Endothelial cell of umbilical vein (primary cell): ENCODE measurements around the gene LRRC30. TPM values are rescaled to one million over a fixed set of nuclear protein-coding genes. Genes with fewer than 3 reads are reported as not detected.

Experiments
- BruUV-seq: library from RNA; stranded (reverse); fragments of 400-500 nt; replicated peaks from 2 replicates; lab custom pipeline; 2021; lab: Mats Ljungman, UMichigan
- CTCF ChIA-PET: fragments of 300-600, 350-600 bp; sonication (Branson Sonifier 250); formaldehyde crosslinking; loops from one replicate; lab custom pipeline; 2021; ENCODE audit warnings: antibody characterized with exemption, inconsistent platforms; lab: Charles Lee
- POLR2A ChIA-PET: fragments of 300-600, 350-600 bp; sonication (Branson Sonifier 250); formaldehyde crosslinking; loops from one replicate; lab custom pipeline; 2021; ENCODE audit warnings: antibody characterized with exemption, inconsistent platforms; lab: Charles Lee
- DNase-seq: peaks from one replicate; pipeline ENCODE4 v3.0.0-alpha.2; 2011; ENCODE audit warnings: low read depth, low spot score
- FAIRE-seq: peaks from 2 replicates; lab custom pipeline; 2011; peaks lifted over from hg19 to GRCh38; lab: Jason Lieb, UNC
- H2AFZ ChIP-seq: 2 replicates; pipeline ENCODE4 v1.6.0; 2012; ENCODE audit warnings: low read depth, low read length, control low read depth, inconsistent platforms
- H3K27ac ChIP-seq: 2 replicates; pipeline ENCODE4 v1.5.1; 2011; ENCODE audit warnings: low read depth, mild to moderate bottlenecking, control low read depth, low read length, moderate library complexity; ENCODE audit not compliant: insufficient read depth
- H3K27me3 ChIP-seq, 2 experiments: 2 replicates each; pipeline versions ENCODE4 v1.6.0 to v1.6.1; 2011; ENCODE audit warnings: low read length in 2 of 2, mixed read lengths in 1 of 2; ENCODE audit not compliant: control insufficient read depth in 2 of 2, insufficient read depth in 2 of 2
- H3K36me3 ChIP-seq, 2 experiments: 2 replicates in 1 of 2; 3 replicates in 1 of 2; pipeline ENCODE4 v1.5.1; 2011; ENCODE audit warnings: low read length in 2 of 2, mild to moderate bottlenecking in 1 of 2, moderate library complexity in 1 of 2; ENCODE audit not compliant: control insufficient read depth in 2 of 2, insufficient read depth in 2 of 2; ENCODE audit errors: extremely low read depth in 1 of 2
- H3K4me1 ChIP-seq: 3 replicates; pipeline ENCODE4 v1.5.1; 2011; ENCODE audit warnings: mild to moderate bottlenecking, low read length; ENCODE audit not compliant: control insufficient read depth, insufficient read depth; ENCODE audit errors: extremely low read depth
- H3K4me2 ChIP-seq: 2 replicates; pipeline ENCODE4 v1.6.1; 2011; ENCODE audit warnings: low read length, control low read depth, mixed read lengths; ENCODE audit not compliant: insufficient read depth
- H3K4me3 ChIP-seq, 3 experiments: fragments of 200-600 bp in 1 of 3; sonication (generic), shearing (Covaris generic) in 1 of 3; replicated peaks in 1 of 3; 2 replicates each; pipeline ENCODE4 v1.5.1; 2011 to 2016; ENCODE audit warnings: control low read depth in 3 of 3, low read length in 3 of 3, mild to moderate bottlenecking in 2 of 3, inconsistent platforms in 1 of 3, low read depth in 1 of 3, moderate library complexity in 1 of 3; ENCODE audit not compliant: insufficient read depth in 1 of 3
- H3K79me2 ChIP-seq: 2 replicates; pipeline ENCODE4 v1.6.0; 2012; ENCODE audit warnings: low read length, inconsistent platforms; ENCODE audit not compliant: control insufficient read depth, insufficient read depth
- H3K9ac ChIP-seq: replicated peaks from 2 replicates; pipeline ENCODE3; 2011; ENCODE audit warnings: low read length, control low read depth; ENCODE audit not compliant: insufficient read depth; ENCODE audit errors: extremely low read depth
- H3K9me1 ChIP-seq: replicated peaks from 3 replicates; pipeline ENCODE4 v1.6.0; 2011; ENCODE audit warnings: mild to moderate bottlenecking, low read length; ENCODE audit not compliant: control insufficient read depth, insufficient read depth; ENCODE audit errors: extremely low read depth
- H3K9me3 ChIP-seq: replicated peaks from 2 replicates; pipeline ENCODE4 v1.5.1; 2012; ENCODE audit warnings: low read length, inconsistent platforms; ENCODE audit not compliant: control insufficient read depth, insufficient read depth
- H4K20me1 ChIP-seq: replicated peaks from 2 replicates; pipeline ENCODE3; 2011; ENCODE audit warnings: mild to moderate bottlenecking, low read length; ENCODE audit not compliant: control insufficient read depth, insufficient read depth; ENCODE audit errors: extremely low read depth
- GATA2 ChIP-seq: IDR thresholded peaks from 2 replicates; pipeline ENCODE4 v1.7.0; 2011; ENCODE audit warnings: low read depth, mild to moderate bottlenecking, moderate library complexity, mixed read lengths, low read length; ENCODE audit not compliant: insufficient read length, insufficient read depth
- JUN ChIP-seq: IDR thresholded peaks from 2 replicates; pipeline ENCODE4 v1.6.1; 2011; ENCODE audit warnings: borderline replicate concordance, low read depth; ENCODE audit not compliant: insufficient read length, insufficient read depth
- MYC ChIP-seq: IDR thresholded peaks from one replicate; pipeline ENCODE4 v1.6.1; 2011; ENCODE audit warnings: mild to moderate bottlenecking, low read depth, low read length
- POLR2A ChIP-seq: IDR thresholded peaks from 2 replicates; pipeline ENCODE4 v1.6.1; 2012; ENCODE audit warnings: low read depth, mild to moderate bottlenecking, control low read depth, low read length
- dilution Hi-C: fragments of 300-500 bp; cut with MboI; formaldehyde crosslinking; loops from one replicate; pipeline ENCODE4 v1.15.0; 2019; ENCODE audit warnings: low sequenced_read_pairs; ENCODE audit not compliant: extremely low pct_ligation_motif_present
- intact Hi-C: fragments of 100-400 bp; cut with micrococcal nuclease; formaldehyde crosslinking; loops from one replicate; pipeline ENCODE4 v1.10.0; 2022
- polyA plus RNA-seq, 4 experiments: library from polyadenylated mRNA; depleted of rRNA in 3 of 4; stranded (reverse) in 3 of 4; unstranded in 1 of 4; fragments of >200 nt; gene quantifications; 2 replicates each; pipeline versions ENCODE4 v1.2.1 to v1.2.3, GENCODE V29; 2011 to 2012; ENCODE audit warnings: missing spikeins in 1 of 4
- total RNA-seq: library from RNA; stranded (reverse); gene quantifications from 2 replicates; pipeline ENCODE4 v1.2.3, GENCODE V29; 2021

LRRC30 gene
- total and polyA plus RNA-seq, 2 donors (not counting 3 experiments of a cell fraction or from before 2014, with no cell fraction given): not detected

DNA sequence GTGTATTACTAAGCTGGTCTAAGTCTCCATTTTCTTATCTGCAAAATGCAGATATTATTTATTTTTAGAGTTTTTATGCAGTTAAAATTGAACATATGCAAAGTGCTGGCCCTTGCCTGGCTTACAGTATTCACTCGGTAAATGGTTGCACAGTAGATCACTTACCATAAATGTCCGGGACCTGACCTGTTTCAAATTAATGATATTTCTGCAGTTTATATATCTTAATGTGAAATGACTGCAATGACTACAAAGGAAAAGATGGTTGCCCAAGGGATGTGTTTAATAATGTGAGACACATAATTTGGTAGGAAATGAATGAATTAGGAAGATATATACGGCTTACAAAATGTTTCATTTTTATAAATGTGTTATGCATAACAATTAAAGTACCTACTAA is 37.1 kb downstream of the LRRC30 start:
- H3K79me2 ChIP-seq: no peaks in the 10 kb centered on the region
- FAIRE-seq: no peak
- no peak for TF ChIP-seq GATA2
- no peak overlapping the region for H2AFZ ChIP-seq
- dilution Hi-C loops: no loop called here
- no peak overlapping the region for H3K4me3 ChIP-seq
- H3K27me3 ChIP-seq: no peaks in the 10 kb centered on the region
- no peaks in the 10 kb centered on the region for H3K9me1 ChIP-seq
- ChIA-PET CTCF (interaction anchor here (1.2 kb wide), 1 partner anchor 299 kb away, joined by 8 read pairs; the partner anchor contains the start of gene PTPRM), POLR2A (no interaction called here)
- BruUV-seq: no TSS peak
- H3K4me2 ChIP-seq: no peak overlapping the region
- H3K9me3 ChIP-seq: no peaks in the 10 kb centered on the region
- H3K27ac ChIP-seq: no peak overlapping the region
- H3K36me3 ChIP-seq: no peaks in the 10 kb centered on the region
- H3K9ac ChIP-seq: no peak overlapping the region
- DNase-seq: no peak
- peaks cover 9% of the 10 kb centered on the region for H3K4me1 ChIP-seq
- intact Hi-C loops: no loop called here
- no peaks in the 10 kb centered on the region for H4K20me1 ChIP-seq

DNA sequence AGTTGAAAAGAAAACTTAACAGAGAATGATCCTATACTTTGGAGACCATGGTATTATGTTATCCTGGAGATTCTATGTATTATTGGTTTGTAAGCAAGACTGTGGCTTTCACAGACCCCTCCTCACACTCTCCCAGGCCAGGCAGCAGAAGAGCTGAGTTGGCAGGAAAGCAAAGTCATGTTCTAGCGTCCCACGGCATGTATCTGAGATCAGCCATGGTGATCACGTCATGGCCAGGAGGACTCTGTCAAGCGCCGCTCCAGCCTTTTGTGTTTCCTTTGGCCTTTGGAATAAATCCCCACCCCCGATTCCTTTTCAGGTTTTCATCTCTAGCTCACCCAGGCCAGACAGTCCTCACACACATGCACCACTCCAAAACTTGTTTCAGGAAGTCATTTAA is 39.1 kb downstream of the LRRC30 start:
- no TSS peak for BruUV-seq
- Histone ChIP-seq H3K27me3 (no peaks in the 10 kb centered on the region), H3K9me3 (no peaks in the 10 kb centered on the region), H3K9ac (no peak overlapping the region), H4K20me1 (no peaks in the 10 kb centered on the region), H3K4me2 (no peak overlapping the region), H3K9me1 (no peaks in the 10 kb centered on the region), H3K27ac (no peak overlapping the region), H3K4me3 (no peak overlapping the region), H3K36me3 (no peaks in the 10 kb centered on the region), H3K79me2 (no peaks in the 10 kb centered on the region), H3K4me1 (peaks cover 21% of the 10 kb centered on the region), H2AFZ (no peak overlapping the region)
- FAIRE-seq: no peak
- CTCF ChIA-PET: interaction anchor here (1.6 to 6.0 kb wide), 3 partner anchors 297 to 1209 kb away, joined by 7 to 52 read pairs (median 26); partner anchors contain the start of gene PTPRM
- no peak for DNase-seq
- no peak for TF ChIP-seq JUN
- no peak for TF ChIP-seq MYC
- TF ChIP-seq GATA2: no peak
- TF ChIP-seq POLR2A: no peak
- dilution Hi-C loops (no loop called here), intact Hi-C loops (no loop called here)
- POLR2A ChIA-PET: no interaction called here
